Left forelimb (tissue), 1 donor: ENCODE results near the gene RFT1.

Experiments
- DNase-seq: peaks from one replicate; pipeline ENCODE4 v3.0.0-alpha.2; 2018; ENCODE audit warnings: low spot score

Gene RFT1

GRCh38 chr3:53092216-53092615 is 38.0 kb downstream of the RFT1 start:
- DNase-seq: no peak

DNA sequence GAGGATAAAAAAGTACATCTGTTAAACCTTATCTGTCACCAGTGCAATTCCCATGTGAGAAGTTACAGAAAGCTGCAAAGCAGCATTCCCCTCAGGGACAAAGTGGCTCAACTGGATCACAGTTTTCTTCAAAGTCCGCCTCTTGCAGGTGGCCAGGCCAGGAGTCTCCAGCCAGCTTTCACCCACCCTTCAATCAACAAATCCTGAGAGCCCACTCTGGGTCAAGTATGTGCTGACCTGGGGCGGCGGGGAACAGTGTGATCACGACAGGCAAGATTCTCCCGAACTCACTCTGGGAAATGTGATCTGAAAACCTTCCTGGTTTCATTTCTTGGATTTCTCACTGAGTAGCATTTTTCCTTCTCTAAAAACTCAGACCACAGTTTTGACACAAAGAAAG is 39.2 kb downstream of the RFT1 start:
- DNase-seq: no peak

DNA sequence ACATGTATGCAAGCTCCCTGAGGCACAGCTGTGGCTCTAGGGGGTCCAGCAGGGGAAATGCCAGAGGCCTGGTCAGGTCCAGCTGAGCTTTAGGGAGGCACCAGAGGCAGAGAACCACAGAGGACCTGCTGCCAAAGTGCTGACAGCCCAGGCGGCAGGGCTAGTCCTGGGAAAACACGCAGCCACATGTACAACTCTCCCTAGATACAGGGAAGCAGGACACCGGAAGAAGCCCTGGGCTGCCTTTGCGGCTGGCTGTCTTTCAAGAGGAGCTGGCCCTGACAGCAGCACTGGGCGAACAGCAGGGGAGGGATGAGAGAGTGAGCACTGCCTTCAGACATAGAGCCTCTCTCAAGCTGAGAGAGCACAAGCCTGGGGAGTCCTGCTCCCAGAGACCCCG is 40.7 kb downstream of the RFT1 start:
- no peak for DNase-seq

- DNase-seq: no peak
These were observed 44.8 kb downstream of the RFT1 start for GRCh38 chr3:53085476-53085875.

DNA sequence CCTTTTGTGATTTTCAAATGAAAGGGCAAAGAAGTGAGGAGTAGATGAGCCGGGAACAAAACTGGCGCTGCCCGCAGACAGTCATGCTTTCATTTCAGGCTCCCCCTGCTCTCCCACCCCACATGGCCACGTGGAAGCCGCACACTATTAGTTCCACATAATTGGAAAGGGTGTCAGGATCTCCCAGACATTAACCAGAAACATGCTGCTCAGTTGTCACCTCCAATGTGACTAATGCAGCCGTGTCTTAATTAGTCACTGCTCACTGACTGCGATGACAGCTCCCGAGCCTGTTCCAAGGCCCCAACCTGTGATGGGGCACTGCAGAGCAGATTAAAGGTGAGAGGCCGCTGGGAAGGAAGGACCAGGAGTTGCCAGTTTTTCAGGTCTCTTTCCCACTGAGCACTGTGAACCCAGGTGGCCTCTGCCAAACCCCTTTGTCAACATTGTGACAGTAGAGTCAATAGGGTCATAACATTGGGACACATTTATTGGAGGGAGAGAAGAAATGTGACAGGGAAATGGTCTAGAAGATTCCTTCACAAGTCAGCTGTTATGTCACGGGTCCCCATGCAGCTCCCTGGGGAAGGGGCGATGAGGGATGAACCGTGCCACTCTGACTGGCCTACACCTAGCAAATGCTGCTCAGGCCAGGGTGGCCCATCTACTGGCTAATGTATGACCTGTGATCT is 45.8 kb downstream of the RFT1 start:
- DNase-seq: no peak

DNA sequence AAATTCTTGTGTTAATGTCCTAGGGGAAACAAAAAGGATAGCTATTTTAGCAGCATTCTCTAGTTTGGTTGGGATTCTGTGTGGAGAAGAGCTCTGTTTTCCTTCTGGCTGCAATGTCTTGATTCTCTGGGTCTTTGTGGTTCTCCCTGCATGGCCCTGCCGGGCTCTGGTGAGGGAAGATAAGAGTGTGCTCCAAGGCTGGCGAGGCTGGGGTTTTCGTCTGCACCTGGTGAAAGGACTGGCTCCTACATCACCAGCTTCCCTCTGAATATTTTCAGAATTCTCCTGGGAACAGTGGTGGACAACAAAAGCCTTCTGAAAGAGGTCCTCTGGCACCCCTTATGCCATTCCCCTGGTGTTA is 46.3 kb downstream of the RFT1 start:
- no peak for DNase-seq

DNA sequence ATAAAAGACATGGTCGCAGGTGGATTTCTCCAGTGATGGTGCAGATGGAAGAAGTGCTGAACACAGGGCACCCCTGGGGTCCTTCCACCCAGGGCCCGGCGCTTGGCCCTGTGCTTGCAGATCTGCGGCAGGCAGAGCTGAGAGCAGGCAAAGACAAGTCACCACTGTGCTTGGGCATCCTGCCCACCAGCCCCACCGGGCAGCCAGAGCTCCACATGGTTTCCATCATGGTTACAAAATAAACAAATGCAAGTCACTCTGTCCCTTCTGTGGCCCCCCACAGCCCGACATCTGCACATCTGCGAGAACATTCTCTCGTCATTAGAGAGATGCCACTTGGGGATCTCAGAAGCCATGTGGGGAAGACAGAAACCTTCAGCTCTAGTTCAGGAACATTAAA is 46.7 kb downstream of the RFT1 start:
- no peak for DNase-seq

- no peak for DNase-seq
These were observed 47.5 kb downstream of the RFT1 start for GRCh38 chr3:53082736-53083135.

DNA sequence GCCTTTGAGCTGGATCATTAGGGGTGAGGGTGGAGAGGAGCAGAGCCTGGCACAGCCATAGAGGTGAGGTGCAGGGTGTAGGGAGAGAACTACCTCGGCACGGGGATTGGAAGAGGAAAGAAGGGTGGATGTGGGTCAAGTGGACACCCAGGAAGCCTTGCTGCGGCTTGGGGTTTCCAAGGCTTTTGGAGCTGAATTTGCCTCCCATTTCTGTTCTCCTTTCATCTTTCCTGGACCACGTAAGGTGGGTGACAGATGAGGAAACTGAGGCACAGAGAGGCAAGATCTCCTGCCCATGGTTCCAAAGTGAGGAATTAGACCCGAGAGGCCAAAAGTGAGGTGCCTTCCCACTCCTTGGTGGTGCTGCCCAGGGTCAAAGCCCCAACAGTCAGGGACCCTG is 48.9 kb downstream of the RFT1 start:
- DNase-seq: no peak

GRCh38 chr3:53080612-53081205 is 49.5 kb downstream of the RFT1 start:
- DNase-seq: no peak

GRCh38 chr3:53079791-53080555 is 50.3 kb downstream of the RFT1 start:
- no peak for DNase-seq

DNA sequence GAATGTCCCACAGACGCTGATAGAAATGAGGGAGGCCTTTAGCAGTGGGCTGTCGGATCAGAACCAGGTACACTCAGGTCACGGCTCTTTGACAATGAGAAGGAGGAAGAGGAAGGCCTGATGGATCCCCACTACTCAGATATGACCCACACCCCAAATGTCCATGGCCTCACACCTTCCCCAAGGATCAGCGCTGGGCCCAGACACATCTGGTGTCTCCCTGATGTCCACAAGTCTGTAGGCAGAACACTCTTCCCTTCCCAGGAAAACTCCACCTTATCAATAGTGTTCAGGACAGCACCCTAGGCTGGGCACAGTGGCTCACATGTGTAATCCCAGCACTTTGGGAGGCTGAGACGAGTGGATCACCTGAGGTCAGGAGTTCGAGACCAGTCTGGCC is 51.1 kb downstream of the RFT1 start:
- DNase-seq: no peak

- DNase-seq: no peak
These were observed 51.6 kb downstream of the RFT1 start for GRCh38 chr3:53078656-53079055.

- no peak for DNase-seq
These were observed 52.6 kb downstream of the RFT1 start for GRCh38 chr3:53077476-53078220.

GRCh38 chr3:53075743-53076140 is 54.5 kb downstream of the RFT1 start:
- DNase-seq: no peak

- DNase-seq: no peak
These were observed 55.2 kb downstream of the RFT1 start for GRCh38 chr3:53074761-53075742.

GRCh38 chr3:53074366-53074696 is 55.9 kb downstream of the RFT1 start:
- DNase-seq: no peak

- DNase-seq: no peak
These were observed 56.5 kb downstream of the RFT1 start for GRCh38 chr3:53073553-53074365.

- peak; percentile 85 for DNase-seq
These were observed 57.3 kb downstream of the RFT1 start for GRCh38 chr3:53072653-53073552.
